Neural cell (in vitro differentiated cells): ENCODE measurements around the gene TRPV2. TPM values are rescaled to one million over a fixed set of nuclear protein-coding genes. Genes with fewer than 3 reads are reported as not detected.
"Not testable (repeated sequence)": the region's sequence is repeated elsewhere in the genome, so short reads cannot be mapped to it uniquely, and the experiment has no call there.

Experiments
- H2AFZ ChIP-seq: fragments of 200-600, 300-800 bp; sonication (generic), shearing (Covaris generic); 2 replicates; pipeline ENCODE4 v1.6.0; 2014; ENCODE audit warnings: low read depth, mild to moderate bottlenecking, antibody characterized with exemption, low read length, moderate library complexity
- H3F3A ChIP-seq: fragments of 200-600 bp; shearing (Covaris generic); 2 replicates; pipeline ENCODE4 v1.6.1; 2016; ENCODE audit warnings: mild to moderate bottlenecking, moderate library complexity, mixed read lengths, antibody characterized with exemption, low read length; ENCODE audit not compliant: insufficient read depth, poor library complexity, severe bottlenecking
- H3K27ac ChIP-seq: fragments of 200-600, 300-800 bp; sonication (generic), shearing (Covaris generic); 2 replicates; pipeline ENCODE4 v1.5.1; 2014; ENCODE audit warnings: mild to moderate bottlenecking, low read length, moderate library complexity
- H3K27me3 ChIP-seq: fragments of 300-800, 200-600 bp; sonication (generic), shearing (Covaris generic); 2 replicates; pipeline ENCODE4 v1.6.0; 2014; ENCODE audit warnings: mild to moderate bottlenecking, low read depth, low read length, moderate library complexity; ENCODE audit not compliant: insufficient read depth
- H3K36me3 ChIP-seq: fragments of 300-800, 200-600 bp; sonication (generic), shearing (Covaris generic); 2 replicates; pipeline ENCODE4 v1.5.1; 2014; ENCODE audit warnings: mild to moderate bottlenecking, antibody characterized with exemption, low read length, moderate library complexity; ENCODE audit not compliant: insufficient read depth
- H3K4me2 ChIP-seq: fragments of 300-800, 200-600 bp; sonication (generic), shearing (Covaris generic); 2 replicates; pipeline ENCODE4 v1.6.0; 2014; ENCODE audit warnings: mild to moderate bottlenecking, low read length
- H3K4me3 ChIP-seq: fragments of 300-800, 200-600 bp; sonication (generic), shearing (Covaris generic); 2 replicates; pipeline ENCODE4 v1.5.1; 2014; ENCODE audit warnings: mild to moderate bottlenecking, low read length, moderate library complexity
- H3K79me2 ChIP-seq: fragments of 200-600 bp; shearing (Covaris generic); replicated peaks from 2 replicates; pipeline ENCODE4 v1.6.0; 2014; ENCODE audit warnings: mild to moderate bottlenecking, low read length, moderate library complexity; ENCODE audit not compliant: insufficient read depth
- H3K9ac ChIP-seq: fragments of 300-800, 200-600 bp; sonication (generic), shearing (Covaris generic); 2 replicates; pipeline ENCODE4 v1.6.1; 2016; ENCODE audit warnings: mild to moderate bottlenecking, low read length, mixed read lengths
- H3K9me2 ChIP-seq: fragments of 200-600 bp; shearing (Covaris generic); 2 replicates; pipeline ENCODE4 v1.6.1; 2016; ENCODE audit warnings: mild to moderate bottlenecking, low read length, mixed read lengths; ENCODE audit not compliant: insufficient read depth
- H3K9me3 ChIP-seq: fragments of 200-600, 300-800 bp; sonication (generic), shearing (Covaris generic); 2 replicates; pipeline ENCODE4 v1.6.1; 2016; ENCODE audit warnings: mild to moderate bottlenecking, mixed run types, low read length, moderate library complexity, mixed read lengths
- H4K20me1 ChIP-seq: fragments of 200-600 bp; shearing (Covaris generic); 2 replicates; pipeline ENCODE4 v1.6.1; 2016; ENCODE audit warnings: mild to moderate bottlenecking, mixed run types; ENCODE audit not compliant: insufficient read depth
- EP300 ChIP-seq: fragments of 450-650 bp; conservative IDR thresholded peaks from 2 replicates; pipeline ENCODE4 v1.6.1; 2014; ENCODE audit warnings: antibody characterized with exemption, mild to moderate bottlenecking, moderate library complexity; ENCODE audit not compliant: poor library complexity, severe bottlenecking
- EZH2 ChIP-seq: fragments of 200-600, 300-800 bp; shearing (Covaris generic), sonication (generic); IDR thresholded peaks from 2 replicates; pipeline ENCODE4 v1.6.1; 2014; ENCODE audit warnings: antibody characterized with exemption, low read length, borderline replicate concordance, mild to moderate bottlenecking; ENCODE audit not compliant: insufficient read depth, poor library complexity, severe bottlenecking
- MXI1 ChIP-seq: fragments of 450-650 bp; conservative IDR thresholded peaks from 2 replicates; pipeline ENCODE4 v1.6.1; 2014; ENCODE audit warnings: antibody characterized with exemption, mild to moderate bottlenecking; ENCODE audit not compliant: poor library complexity, severe bottlenecking
- POLR2AphosphoS5 ChIP-seq: IDR thresholded peaks from 2 replicates; pipeline ENCODE4 v1.6.1; 2012
- RAD21 ChIP-seq: fragments of 450-650 bp; conservative IDR thresholded peaks from 2 replicates; pipeline ENCODE4 v1.6.1; 2014; ENCODE audit warnings: antibody characterized with exemption, mild to moderate bottlenecking, moderate library complexity
- SMC3 ChIP-seq: fragments of 450-650 bp; conservative IDR thresholded peaks from 2 replicates; pipeline ENCODE4 v1.6.1; 2014; ENCODE audit warnings: antibody characterized with exemption, mild to moderate bottlenecking, moderate library complexity; ENCODE audit not compliant: poor library complexity
- TAF1 ChIP-seq: IDR thresholded peaks from 2 replicates; pipeline ENCODE4 v1.6.1; 2012; ENCODE audit warnings: low read depth
- polyA plus RNA-seq: library from polyadenylated mRNA; depleted of rRNA; stranded (reverse); fragments of >200 nt; gene quantifications from 2 replicates; pipeline ENCODE4 v1.2.3, GENCODE V29; 2014
- TF ChIP-seq, protein P1 (sequence below): fragments of 450-650 bp; IDR thresholded peaks from 2 replicates; pipeline ENCODE4 v1.5.1; 2014; ENCODE audit warnings: antibody characterized with exemption, mild to moderate bottlenecking, moderate library complexity; ENCODE audit not compliant: poor library complexity, severe bottlenecking
- TF ChIP-seq, protein P2 (sequence below): IDR thresholded peaks from 2 replicates; pipeline ENCODE4 v1.6.1; 2012; ENCODE audit warnings: borderline replicate concordance

The TRPV2 gene
- polyA plus RNA-seq, 1 donor from 2014 or later: not detected

DNA sequence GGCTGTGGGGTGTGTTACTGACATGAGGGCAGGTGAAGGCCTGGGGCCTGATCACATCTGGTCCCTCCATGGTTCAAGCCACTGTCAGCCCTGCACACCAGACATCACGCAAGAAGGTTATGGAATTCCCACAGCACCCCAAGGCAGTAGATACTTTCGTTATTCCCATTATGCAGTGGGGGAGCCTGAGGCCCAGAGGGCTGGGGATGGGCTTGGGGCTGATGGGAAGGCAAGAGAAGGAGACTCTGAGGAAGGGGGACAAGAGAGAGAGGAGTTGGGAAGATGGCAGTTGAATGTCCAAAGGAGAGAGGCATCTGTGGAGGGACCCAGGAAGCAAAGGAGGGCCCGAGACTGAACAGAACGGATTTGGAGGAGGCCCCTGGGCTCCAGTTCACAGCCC, 34.7 kb downstream of the TRPV2 start:
- H3K36me3 ChIP-seq: no peaks in the 10 kb centered on the region
- H2AFZ ChIP-seq: no peak overlapping the region
- H3K27me3 ChIP-seq: no peaks in the 10 kb centered on the region
- no peaks in the 10 kb centered on the region for H3K9me2 ChIP-seq
- H3K4me2 ChIP-seq: no peak overlapping the region
- H3K9ac ChIP-seq: no peak overlapping the region
- TF ChIP-seq, protein P1, sequence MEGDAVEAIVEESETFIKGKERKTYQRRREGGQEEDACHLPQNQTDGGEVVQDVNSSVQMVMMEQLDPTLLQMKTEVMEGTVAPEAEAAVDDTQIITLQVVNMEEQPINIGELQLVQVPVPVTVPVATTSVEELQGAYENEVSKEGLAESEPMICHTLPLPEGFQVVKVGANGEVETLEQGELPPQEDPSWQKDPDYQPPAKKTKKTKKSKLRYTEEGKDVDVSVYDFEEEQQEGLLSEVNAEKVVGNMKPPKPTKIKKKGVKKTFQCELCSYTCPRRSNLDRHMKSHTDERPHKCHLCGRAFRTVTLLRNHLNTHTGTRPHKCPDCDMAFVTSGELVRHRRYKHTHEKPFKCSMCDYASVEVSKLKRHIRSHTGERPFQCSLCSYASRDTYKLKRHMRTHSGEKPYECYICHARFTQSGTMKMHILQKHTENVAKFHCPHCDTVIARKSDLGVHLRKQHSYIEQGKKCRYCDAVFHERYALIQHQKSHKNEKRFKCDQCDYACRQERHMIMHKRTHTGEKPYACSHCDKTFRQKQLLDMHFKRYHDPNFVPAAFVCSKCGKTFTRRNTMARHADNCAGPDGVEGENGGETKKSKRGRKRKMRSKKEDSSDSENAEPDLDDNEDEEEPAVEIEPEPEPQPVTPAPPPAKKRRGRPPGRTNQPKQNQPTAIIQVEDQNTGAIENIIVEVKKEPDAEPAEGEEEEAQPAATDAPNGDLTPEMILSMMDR: no peak
- no peak for TF ChIP-seq TAF1
- no peak for TF ChIP-seq RAD21
- no peak for TF ChIP-seq MXI1
- no peak for TF ChIP-seq SMC3
- TF ChIP-seq EP300: no peak
- no peak for TF ChIP-seq EZH2
- TF ChIP-seq POLR2AphosphoS5: no peak
- TF ChIP-seq, protein P2, sequence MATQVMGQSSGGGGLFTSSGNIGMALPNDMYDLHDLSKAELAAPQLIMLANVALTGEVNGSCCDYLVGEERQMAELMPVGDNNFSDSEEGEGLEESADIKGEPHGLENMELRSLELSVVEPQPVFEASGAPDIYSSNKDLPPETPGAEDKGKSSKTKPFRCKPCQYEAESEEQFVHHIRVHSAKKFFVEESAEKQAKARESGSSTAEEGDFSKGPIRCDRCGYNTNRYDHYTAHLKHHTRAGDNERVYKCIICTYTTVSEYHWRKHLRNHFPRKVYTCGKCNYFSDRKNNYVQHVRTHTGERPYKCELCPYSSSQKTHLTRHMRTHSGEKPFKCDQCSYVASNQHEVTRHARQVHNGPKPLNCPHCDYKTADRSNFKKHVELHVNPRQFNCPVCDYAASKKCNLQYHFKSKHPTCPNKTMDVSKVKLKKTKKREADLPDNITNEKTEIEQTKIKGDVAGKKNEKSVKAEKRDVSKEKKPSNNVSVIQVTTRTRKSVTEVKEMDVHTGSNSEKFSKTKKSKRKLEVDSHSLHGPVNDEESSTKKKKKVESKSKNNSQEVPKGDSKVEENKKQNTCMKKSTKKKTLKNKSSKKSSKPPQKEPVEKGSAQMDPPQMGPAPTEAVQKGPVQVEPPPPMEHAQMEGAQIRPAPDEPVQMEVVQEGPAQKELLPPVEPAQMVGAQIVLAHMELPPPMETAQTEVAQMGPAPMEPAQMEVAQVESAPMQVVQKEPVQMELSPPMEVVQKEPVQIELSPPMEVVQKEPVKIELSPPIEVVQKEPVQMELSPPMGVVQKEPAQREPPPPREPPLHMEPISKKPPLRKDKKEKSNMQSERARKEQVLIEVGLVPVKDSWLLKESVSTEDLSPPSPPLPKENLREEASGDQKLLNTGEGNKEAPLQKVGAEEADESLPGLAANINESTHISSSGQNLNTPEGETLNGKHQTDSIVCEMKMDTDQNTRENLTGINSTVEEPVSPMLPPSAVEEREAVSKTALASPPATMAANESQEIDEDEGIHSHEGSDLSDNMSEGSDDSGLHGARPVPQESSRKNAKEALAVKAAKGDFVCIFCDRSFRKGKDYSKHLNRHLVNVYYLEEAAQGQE: no peak
- no peak overlapping the region for H3K27ac ChIP-seq
- H3K9me3 ChIP-seq: no peaks in the 10 kb centered on the region
- H3K79me2 ChIP-seq: no peaks in the 10 kb centered on the region
- H4K20me1 ChIP-seq: no peaks in the 10 kb centered on the region
- H3F3A ChIP-seq: no peaks in the 10 kb centered on the region
- H3K4me3 ChIP-seq: no peak overlapping the region

DNA sequence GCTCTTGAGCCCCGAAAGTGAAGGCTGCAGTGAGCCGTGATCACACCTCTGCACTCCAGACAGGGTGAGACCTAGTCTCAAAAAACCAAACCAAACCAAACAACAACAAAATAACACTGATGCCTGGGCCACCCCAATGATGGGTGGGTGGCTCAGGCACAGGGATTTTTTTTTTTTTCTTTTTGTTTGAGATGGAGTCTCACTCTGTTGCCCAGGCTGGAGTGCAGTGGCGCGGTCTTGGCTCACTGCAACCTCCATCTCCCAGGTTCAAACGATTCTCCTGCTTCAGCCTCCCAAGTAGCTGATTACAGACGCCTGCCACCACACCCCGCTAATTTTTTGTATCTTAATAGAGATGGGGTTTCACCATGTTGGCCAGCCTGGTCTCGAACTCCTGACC, 36.9 kb downstream of the TRPV2 start:
- H3K9me2 ChIP-seq, H3K9me3 ChIP-seq, H3K4me2 ChIP-seq, H3K36me3 ChIP-seq, H3K79me2 ChIP-seq, H2AFZ ChIP-seq, H3K9ac ChIP-seq, H4K20me1 ChIP-seq, H3F3A ChIP-seq, H3K27me3 ChIP-seq, H3K4me3 ChIP-seq, H3K27ac ChIP-seq: not testable (repeated sequence)

DNA sequence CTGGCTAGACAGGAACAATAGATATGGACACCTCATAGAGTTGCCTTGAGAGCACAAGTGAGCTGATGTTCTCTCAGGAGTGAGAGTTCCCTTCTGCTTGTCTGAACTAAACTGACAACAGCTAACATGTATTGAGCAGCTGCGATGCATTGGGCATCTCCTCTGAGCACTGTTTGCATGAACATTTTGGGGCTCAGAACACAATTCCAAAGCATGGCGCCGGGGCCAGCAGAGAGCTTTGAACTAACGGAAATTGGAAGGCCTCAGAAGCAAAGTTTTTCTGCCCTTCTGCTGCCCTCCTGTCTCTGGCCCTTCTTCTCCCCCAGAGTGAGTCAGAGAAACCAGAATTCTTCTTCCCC, 38.1 kb downstream of the TRPV2 start:
- H3K27ac ChIP-seq: no peak overlapping the region
- no peaks in the 10 kb centered on the region for H3F3A ChIP-seq
- H3K36me3 ChIP-seq: no peaks in the 10 kb centered on the region
- H3K9me2 ChIP-seq: no peaks in the 10 kb centered on the region
- H2AFZ ChIP-seq: no peak overlapping the region
- H3K9ac ChIP-seq: no peak overlapping the region
- H3K9me3 ChIP-seq: no peaks in the 10 kb centered on the region
- no peaks in the 10 kb centered on the region for H3K79me2 ChIP-seq
- no peak overlapping the region for H3K4me3 ChIP-seq
- no peak overlapping the region for H3K4me2 ChIP-seq
- H3K27me3 ChIP-seq: no peaks in the 10 kb centered on the region
- TF ChIP-seq, protein P1: peak; percentile 8
- no peak for TF ChIP-seq TAF1
- no peak for TF ChIP-seq MXI1
- no peaks in the 10 kb centered on the region for H4K20me1 ChIP-seq
